Activated T-cell treated with anti-CD3 and anti-CD28 coated beads for 1 hour (primary cell): ENCODE results near the gene FGD4.
"Not testable (repeated sequence)": the region's sequence is repeated elsewhere in the genome, so short reads cannot be mapped to it uniquely, and the experiment has no call there.

Experiments used
- DNase-seq: peaks from one replicate; pipeline ENCODE4 v3.0.0-alpha.2; 2020; ENCODE audit warnings: low read depth

FGD4 gene

DNA sequence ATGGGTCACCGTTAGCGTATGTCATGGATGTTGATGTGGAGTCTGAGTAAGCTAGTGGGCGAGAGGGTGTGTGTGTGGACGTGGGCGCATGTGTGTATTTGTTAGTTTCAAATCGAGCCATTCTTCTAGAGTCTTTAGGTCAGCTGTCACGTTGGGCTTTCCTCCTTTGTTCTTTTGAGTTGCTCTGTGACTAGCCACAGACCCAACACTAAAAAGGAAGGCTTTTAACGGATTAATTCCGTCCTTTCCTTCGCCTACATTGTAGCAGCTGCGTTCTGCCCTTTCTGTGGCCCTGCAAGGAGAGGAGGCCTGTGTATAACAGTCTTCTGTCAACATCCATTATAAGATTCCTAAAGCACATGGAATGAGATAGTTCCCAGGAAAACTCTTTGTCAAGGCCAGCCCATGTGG lies 162.6 kb downstream of the FGD4 start:
- no peak for DNase-seq

GRCh38 chr12:32562413-32562812 lies 163.1 kb downstream of the FGD4 start:
- DNase-seq: not testable (repeated sequence)

DNA sequence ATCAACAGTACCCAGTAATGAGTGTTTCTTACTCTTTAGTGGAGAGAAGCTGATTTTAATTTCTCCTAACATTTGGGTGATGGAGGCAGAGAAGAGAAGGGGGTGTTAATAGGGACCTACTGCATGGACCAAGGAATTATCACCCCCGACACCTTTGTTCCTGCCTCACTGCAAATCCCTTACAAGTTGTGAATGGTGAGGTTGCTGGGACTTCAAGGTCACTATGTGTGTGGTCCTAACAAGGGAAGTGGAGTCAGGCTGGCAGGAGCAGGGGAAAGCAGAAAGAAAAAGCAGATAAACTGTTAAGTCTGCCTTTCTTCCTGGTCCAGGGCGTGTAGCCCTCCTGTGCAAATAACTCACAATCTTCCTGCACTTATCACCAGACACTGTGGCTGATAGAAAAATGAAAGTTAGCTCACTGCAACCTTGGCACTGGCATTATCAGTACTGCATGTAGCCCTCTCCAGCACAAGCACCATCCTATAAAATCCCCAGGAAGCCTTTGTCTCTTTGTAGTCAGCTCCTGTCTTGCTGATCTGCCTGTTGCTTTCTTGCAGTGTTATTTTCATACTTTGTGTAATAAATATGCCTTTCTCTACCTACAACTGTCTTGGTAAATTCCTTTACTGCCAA lies 167.4 kb downstream of the FGD4 start:
- no peak for DNase-seq

DNA sequence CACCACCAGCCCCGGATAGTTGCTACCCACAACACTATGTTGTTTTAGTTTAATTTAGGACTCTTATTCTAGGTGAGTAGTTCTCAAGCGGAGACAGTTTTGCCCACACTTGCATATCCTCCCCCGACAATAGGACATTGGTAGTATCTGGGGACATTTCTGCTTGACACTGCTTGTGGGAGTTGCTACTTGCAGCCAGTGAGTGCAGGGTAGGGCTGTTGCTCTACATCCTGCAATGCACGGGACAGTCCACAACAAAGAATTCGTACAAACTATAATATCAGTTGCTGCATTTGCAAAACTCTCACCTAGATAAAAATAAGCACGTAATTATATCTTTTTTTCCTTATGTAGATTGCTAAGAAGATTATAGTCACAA lies 167.9 kb downstream of the FGD4 start:
- DNase-seq: no peak

- no peak for DNase-seq
Measured at GRCh38 chr12:32568228-32568627, 168.9 kb downstream of the FGD4 start.

DNA sequence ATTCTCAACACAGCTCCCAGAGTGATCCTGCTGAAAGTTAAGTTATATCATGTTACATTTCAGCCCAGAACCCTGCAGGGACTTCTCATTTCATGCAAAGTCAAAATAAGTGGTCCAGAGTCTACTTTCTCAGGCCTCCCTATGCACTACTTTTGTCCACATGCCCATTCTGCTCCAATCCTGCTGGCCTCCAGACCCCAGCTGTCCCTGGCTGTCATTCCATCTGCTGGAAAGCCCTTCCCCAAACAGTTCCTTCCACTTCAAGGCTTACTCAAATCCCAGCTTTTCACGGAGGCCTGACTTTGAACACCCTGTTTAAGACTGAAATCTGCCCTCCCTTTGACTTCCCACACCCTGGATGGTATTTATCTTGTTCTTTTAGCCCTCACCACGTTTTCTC lies 169.9 kb downstream of the FGD4 start:
- DNase-seq: no peak

DNA sequence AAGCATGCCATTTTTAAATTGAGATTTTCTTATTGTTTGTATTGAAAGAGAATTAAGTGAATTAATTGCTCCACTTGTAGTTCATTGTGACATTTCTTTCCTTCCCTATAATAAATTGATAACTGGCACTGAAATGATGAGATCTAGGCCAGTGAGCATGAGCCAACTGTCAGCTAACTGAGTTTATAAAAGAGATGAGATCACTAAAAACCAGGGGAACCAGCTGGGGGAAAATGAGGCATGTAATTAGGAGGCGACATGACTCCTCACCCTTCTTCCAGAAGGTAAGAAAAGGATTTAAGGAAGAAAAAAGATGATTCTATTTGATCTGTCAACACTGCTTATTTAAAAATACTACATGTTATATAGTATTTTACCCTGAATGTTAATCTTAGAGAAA lies 175.2 kb downstream of the FGD4 start:
- DNase-seq: no peak

GRCh38 chr12:32577328-32577727 lies 178.0 kb downstream of the FGD4 start:
- DNase-seq: no peak

GRCh38 chr12:32583534-32583933 lies 184.2 kb downstream of the FGD4 start:
- DNase-seq: no peak

DNA sequence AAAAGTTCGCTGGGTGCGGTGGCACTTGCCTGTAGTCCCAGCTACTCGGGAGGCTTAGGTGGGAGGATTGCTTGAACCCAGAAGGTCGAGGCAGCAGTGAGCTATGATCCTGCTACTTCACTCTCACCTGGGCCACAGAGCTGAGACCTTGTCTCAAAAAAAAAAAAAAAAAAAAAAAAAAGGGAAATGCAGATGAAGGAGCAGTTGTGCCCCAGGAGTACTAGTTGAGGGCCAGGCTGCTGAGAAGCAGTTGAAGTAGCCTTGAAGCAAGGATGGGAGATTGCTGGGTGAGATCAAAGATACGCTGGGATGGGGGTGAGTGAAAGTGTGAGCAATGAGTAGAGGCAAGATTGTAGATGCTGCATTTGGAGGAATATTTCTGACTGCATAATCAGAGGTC lies 186.3 kb downstream of the FGD4 start:
- DNase-seq: no peak

DNA sequence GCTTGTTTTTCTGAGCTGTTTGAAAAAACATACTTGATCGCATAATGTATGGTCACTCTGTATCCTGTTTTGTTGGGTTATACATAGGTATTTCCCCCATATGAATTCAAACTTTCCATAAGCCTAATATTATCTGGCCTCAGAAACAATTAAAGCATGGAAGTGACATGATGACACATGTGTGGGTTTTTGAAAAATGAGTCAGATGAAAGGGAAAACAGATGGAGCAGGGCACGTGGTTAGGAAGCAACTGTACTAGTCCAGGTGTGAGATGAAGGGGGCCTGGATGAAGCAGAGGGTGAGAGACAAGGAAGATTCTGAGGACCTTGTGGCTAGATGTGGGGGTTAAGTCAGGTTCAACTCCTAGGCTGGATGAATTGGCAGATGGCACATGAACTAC lies 187.0 kb downstream of the FGD4 start:
- DNase-seq: no peak

- no peak for DNase-seq
Measured at GRCh38 chr12:32587581-32588495, 188.5 kb downstream of the FGD4 start.

GRCh38 chr12:32588604-32589003 lies 189.2 kb downstream of the FGD4 start:
- DNase-seq: no peak

DNA sequence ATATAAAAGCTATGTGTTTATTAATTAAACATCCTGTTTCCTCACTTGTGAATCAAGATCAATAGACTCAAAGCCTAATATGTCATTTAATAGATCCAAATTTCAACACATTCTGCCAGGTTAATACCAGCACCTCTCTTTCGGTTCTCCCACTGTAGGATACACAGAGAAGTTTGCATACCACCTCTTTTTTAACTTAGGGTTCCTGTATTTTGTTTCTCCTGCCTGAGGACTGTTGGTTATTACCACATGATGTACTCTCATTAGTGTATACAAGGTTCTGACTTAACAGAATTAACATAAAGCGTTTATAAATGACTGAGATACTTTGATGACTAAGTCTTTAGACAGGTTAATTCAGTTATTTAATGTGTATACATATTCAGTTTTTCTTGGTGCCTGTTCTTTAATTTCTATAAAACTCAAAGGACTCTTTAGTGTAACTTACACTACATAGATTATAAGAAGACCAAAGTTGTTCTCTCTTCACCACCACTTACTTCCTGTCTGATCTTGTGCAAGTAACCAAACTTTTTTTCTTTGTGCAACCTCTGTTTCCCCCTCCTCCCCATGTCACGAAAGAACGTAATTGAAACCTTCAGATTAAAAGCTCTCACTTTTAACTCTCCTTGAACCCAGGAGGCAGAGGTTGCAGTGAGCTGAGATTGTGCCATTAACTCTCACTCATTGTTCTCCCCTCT lies 190.0 kb downstream of the FGD4 start:
- no peak for DNase-seq

- no peak for DNase-seq
Measured at GRCh38 chr12:32595251-32595650, 195.9 kb downstream of the FGD4 start.

GRCh38 chr12:32596030-32596429 lies 196.7 kb downstream of the FGD4 start:
- DNase-seq: no peak

DNA sequence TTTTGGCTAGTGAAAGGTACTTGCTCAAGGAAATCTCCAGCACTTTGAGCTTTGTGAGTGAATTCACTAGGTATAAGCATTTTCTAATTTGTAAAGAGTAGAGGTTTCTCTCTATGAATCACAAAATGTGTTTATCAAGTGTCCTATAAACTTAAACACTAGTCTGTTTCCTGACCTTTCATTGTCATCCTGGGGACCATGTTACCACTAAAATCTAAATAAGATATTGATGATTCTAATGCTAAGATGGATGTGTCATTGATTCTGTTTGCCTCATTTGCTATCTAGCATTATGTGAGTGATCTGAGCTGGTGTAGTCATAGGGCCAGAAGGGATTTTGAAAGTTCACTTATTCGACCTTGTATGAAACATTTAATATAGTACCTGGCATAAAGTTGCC lies 199.3 kb downstream of the FGD4 start:
- no peak for DNase-seq

DNA sequence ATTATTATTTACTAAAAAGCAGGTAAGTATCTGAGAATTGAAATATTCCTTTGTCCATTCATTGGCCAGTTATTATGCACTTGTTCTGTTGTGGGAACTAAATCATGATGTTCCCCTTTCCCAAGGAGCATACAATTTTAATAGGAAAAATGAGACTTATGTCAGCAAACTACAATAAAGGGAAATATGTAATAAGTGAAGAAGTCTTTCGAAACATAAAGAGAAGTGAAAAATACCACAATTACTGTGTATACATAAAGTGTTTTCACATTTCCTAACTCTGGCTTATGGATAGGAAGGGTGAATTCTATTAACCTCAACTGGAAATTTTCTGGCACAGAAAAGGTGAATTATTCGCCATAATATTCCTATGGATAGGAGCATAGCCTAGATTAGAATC lies 201.3 kb downstream of the FGD4 start:
- DNase-seq: no peak

DNA sequence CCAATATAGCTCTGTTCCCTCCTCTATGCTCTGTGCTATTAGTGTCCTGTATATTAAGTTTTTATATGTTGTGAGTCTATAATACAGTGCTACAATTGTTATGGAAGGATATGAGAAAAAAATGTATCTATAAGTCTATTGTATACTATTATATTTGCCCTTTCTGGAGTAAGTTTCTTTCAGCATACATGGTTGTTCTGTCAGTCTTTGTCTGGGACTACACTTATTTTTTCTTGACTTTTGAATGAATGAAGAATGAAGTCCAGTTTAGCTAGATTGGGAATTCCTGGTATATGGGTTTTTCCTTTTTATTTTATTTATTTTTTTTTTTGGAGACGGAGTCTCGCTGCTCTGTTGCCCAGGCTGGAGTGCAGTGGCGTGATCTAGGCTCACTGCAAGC lies 203.7 kb downstream of the FGD4 start:
- DNase-seq: no peak

- DNase-seq: no peak
Measured at GRCh38 chr12:32603858-32604257, 204.5 kb downstream of the FGD4 start.

DNA sequence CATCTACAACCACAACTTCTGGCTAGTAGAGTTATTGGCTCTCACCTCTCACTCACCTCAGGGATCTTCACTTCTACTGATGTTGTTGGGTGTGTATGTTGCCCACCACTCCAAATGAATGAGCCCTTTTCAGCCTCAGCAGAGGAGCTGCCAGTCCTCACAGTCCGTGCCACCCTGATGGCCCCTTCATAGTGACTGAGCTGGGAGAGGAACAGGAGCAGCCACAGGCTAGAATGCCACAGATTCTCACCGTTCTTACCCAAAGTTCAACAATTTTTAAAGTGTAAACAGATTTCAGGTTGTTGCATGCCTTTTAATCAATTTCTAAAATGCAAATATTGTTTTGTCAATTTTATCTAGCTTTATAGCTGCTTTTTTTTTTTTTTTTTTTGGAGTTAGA lies 205.2 kb downstream of the FGD4 start:
- DNase-seq: no peak

DNA sequence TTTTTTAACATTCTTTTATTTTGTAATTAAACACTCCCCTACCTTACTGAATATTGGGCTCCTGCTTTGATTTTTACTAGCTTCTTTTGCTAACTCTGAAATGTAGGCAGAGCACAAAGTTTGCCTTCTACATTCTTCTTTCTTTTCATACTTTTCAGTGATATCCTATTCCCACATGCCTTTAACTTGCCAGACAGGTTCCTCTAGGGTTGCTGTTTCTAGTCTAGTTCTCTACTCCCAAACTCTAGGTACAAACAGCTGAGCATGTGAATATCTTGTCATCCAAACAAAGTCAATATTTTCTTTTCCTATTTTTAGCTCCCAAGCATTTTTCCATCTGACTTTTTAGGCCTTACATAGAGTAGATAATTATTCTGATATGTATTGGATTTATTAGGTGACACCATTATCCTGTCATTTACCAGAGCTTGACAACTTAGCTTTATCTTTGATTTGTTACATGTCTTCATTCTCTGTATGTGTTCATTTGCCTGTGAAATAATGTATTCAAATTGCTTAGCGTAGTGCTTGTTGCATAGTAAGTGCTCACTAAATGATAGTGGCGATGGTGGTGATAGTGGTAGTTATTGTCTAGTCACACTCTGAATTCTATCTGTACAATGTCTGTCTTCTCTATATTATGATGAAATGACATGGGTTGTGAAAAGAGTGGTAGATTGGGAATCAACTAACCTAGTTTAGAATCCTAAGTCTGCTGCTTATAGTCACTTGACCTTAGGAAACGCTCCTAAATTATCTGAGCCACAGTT lies 206.2 kb downstream of the FGD4 start:
- DNase-seq: no peak
